Esophagus squamous epithelium (tissue), 4 donors: Measurements from ENCODE around the gene LRRC8C.
A peak's percentile ranks its signal among the peaks of the same experiment; 100 is the strongest.

ENCODE experiments used
- CTCF ChIP-seq, 6 experiments: fragments of 450-650 bp in 4 of 6; fragments of 200-600 bp in 2 of 6; sonication (generic) in 2 of 6; IDR thresholded peaks; one replicate each; pipeline ENCODE4 v1.5.1; 2016 to 2019; ENCODE audit warnings: antibody characterized with exemption in 6 of 6, mild to moderate bottlenecking in 4 of 6, moderate library complexity in 4 of 6
- POLR2A ChIP-seq, 4 donors: fragments of 450-650 bp; IDR thresholded peaks; one replicate each; pipeline ENCODE4 v1.6.1; 2017; ENCODE audit warnings: antibody characterized with exemption in 4 of 4, mild to moderate bottlenecking in 4 of 4, moderate library complexity in 3 of 4

GRCh38 chr1:89633800-89634625 is 1.1 kb downstream of the LRRC8C start:
- no peak for TF ChIP-seq CTCF (IDR thresholded peaks at IDR 0.05)
- peak in 1 of 4 donors; percentile 18 for TF ChIP-seq POLR2A (IDR thresholded peaks at IDR 0.05)
